Ectodermal cell (in vitro differentiated cells): ENCODE results near the gene SSTR5.

Experiments used
- H3K27ac ChIP-seq: 2 replicates; pipeline ENCODE4 v1.7.0; 2013; ENCODE audit warnings: mild to moderate bottlenecking, low read depth, low read length; ENCODE audit not compliant: insufficient read depth, poor library complexity, severe bottlenecking
- H3K27me3 ChIP-seq: 2 replicates; pipeline ENCODE4 v1.7.0; 2013; ENCODE audit warnings: mild to moderate bottlenecking, low read length; ENCODE audit not compliant: insufficient read depth, control insufficient read depth, poor library complexity, severe bottlenecking
- H3K36me3 ChIP-seq: one replicate; pipeline ENCODE4 v1.7.0; 2013; ENCODE audit warnings: low read length; ENCODE audit not compliant: control insufficient read depth, insufficient read depth
- H3K4me1 ChIP-seq: one replicate; pipeline ENCODE4 v1.7.0; 2013; ENCODE audit warnings: low read length; ENCODE audit not compliant: control insufficient read depth, insufficient read depth
- H3K4me3 ChIP-seq: 2 replicates; pipeline ENCODE4 v1.7.0; 2013; ENCODE audit warnings: low read depth, low read length, control low read depth; ENCODE audit not compliant: insufficient read depth
- H3K9me3 ChIP-seq: 2 replicates; pipeline ENCODE4 v1.7.0; 2013; ENCODE audit warnings: mild to moderate bottlenecking, low read length, moderate library complexity; ENCODE audit not compliant: control insufficient read depth
- WGBS, 2 experiments: methylation state at CpG; one replicate each; pipeline ENCODE4 v1.1.7; 2013; ENCODE audit warnings: missing lambda C conversion rate in 2 of 2; 5-methylcytosine and 5-hydroxymethylcytosine counted together

Gene SSTR5

DNA sequence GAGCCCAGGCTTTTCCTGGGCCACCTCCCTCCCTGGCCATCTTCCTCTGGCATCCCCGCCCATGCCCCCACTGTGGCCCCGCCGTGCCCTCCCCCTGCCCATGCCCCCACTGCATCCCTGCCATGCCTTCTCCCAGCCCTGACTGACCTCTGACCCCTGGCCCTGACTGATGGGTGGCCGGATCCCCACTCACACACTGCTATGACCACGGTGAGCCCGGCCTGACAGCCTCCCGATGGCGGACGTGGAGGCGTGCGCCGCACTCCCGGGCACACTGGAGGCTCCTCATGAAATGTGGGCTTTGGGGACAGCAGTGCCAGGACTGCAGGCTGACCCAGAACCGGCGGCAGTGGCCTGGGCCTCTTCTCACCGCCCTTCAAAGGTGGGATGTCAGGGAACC is 34.1 kb downstream of the SSTR5 start:
- WGBS, 2 experiments = 89 to 90% methylated on average over 16 of the region's 16 CpGs
- H3K27me3 ChIP-seq = peaks cover 32% of the 10 kb centered on the region
- peaks cover 10% of the 10 kb centered on the region for H3K4me1 ChIP-seq
- H3K9me3 ChIP-seq = no peaks in the 10 kb centered on the region
- no peak overlapping the region for H3K4me3 ChIP-seq
- H3K36me3 ChIP-seq = no peaks in the 10 kb centered on the region
- no peak overlapping the region for H3K27ac ChIP-seq

DNA sequence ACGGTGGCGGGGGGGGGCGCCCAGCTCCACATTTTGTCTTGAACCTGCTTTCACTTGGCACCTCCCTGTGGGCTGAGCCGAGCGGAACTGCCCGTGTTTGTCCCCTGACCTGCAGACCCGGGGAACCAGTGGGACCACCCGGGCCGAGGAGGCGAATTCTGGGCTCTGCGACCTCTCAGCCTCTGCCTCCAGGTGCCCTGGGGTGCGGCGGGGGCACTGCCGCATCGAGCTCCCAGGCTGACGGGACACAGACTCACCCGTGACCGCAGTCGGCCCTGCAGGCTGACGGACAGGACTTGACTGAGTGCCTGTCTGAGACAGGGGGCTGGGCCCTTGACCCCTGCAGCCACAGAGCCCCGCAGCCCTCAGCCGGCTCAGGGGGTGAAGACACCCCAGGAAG is 34.6 kb downstream of the SSTR5 start:
- WGBS, 2 experiments = 85% methylated on average over 22 of the region's 22 CpGs
- Histone ChIP-seq H3K4me3 (no peak overlapping the region), H3K27ac (no peak overlapping the region), H3K9me3 (no peaks in the 10 kb centered on the region), H3K4me1 (peaks cover 10% of the 10 kb centered on the region), H3K36me3 (no peaks in the 10 kb centered on the region), H3K27me3 (peaks cover 32% of the 10 kb centered on the region)

DNA sequence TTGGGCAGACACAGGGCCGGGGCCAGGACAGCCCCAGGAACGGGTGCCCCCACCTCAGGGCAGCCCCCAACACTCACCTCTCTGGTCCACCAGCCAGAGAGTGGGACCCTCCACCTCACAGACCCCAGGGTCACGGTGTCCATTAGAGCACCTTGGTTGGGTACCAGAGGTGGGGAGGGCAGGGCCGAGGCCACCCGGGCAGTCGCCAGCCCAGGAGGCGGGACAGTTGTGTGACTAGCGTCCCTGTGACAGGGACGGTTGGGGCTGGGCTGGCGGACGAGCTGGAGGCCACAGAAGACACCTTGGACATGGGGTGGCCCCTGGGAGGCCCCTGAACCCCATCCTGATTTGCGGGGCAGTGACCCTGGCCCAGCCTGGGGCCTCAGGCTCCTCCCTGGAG is 35.2 kb downstream of the SSTR5 start:
- Histone ChIP-seq H3K27me3 (peaks cover 32% of the 10 kb centered on the region), H3K36me3 (no peaks in the 10 kb centered on the region), H3K4me3 (no peak overlapping the region), H3K9me3 (no peaks in the 10 kb centered on the region), H3K27ac (no peak overlapping the region), H3K4me1 (peaks cover 10% of the 10 kb centered on the region)
- WGBS, 2 experiments = 89 to 90% methylated on average over 12 of the region's 12 CpGs

DNA sequence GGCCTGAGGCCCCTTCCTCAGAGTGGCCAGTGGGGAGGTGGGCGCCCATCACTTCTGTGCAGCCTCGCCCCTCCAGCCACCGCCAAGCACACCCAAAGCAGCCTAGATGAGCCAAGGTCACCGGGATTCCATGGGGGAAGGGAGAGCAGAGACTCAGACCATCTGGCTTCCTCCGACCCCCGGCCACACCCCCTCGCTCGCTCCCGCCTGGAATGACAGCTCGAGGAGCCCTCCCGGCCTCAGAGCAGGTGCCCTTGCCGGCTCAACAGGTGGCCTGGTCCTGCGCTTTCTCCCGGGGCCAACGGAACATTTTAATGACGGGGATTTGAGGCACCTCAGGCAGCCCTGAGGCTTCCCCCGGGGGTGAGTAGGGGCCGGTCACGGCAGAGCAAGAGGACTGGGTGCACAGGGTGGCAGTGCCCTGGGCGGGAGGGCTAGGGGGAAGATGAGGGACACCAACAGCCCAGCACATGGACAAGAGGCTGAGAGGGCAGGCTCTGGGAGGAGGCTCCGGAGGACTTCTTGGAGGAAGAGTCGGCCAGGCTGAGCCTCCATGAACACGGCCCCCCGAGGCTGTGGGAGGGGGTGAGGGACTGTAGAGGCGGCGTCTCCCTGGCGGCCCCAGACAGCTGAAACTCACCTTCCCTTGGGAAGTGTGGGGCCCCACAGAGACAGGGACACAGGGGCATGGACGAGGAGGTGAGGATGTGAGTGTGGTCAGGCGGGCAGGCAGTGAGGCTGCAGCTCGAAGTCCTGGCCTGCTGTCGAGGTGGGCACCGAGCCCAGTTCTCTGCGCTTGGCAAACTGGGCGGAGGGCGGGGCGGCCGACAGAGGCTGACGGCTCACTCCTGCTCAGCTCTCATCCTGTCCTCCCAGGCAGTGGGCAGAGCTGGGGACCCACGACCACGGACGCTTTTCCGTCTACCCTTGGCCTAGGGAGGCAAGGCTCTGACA is 36.0 kb downstream of the SSTR5 start:
- WGBS, 2 experiments = 72 to 74% methylated on average over 42 of the region's 42 CpGs
- no peaks in the 10 kb centered on the region for H3K9me3 ChIP-seq
- H3K4me3 ChIP-seq = no peak overlapping the region
- no peak overlapping the region for H3K27ac ChIP-seq
- H3K4me1 ChIP-seq = peaks cover 4% of the 10 kb centered on the region
- peaks cover 29% of the 10 kb centered on the region for H3K27me3 ChIP-seq
- no peaks in the 10 kb centered on the region for H3K36me3 ChIP-seq

DNA sequence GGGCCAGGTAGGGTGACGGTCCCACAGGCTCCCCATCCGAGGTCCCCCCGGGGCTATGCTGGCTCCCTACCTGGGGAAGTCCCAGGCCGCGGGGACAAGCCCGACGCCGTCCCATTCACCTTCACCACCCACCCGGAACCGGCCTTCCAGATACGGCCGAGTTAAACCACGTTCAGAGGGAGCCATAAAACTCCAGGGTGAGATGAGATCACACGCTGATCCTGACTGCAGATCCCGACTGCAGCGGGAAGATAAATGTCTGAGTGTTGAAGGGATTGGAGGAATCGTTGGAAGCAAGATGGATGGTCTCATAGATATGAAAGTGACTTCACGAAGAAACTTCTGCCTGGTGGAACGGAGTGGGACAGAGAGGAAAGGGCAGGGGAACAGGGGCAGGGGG is 37.1 kb downstream of the SSTR5 start:
- no peaks in the 10 kb centered on the region for H3K9me3 ChIP-seq
- WGBS, 2 experiments = 88% methylated on average over 19 of the region's 19 CpGs
- H3K36me3 ChIP-seq = no peaks in the 10 kb centered on the region
- H3K4me3 ChIP-seq = no peak overlapping the region
- peaks cover 4% of the 10 kb centered on the region for H3K4me1 ChIP-seq
- H3K27me3 ChIP-seq = peaks cover 20% of the 10 kb centered on the region
- H3K27ac ChIP-seq = no peak overlapping the region

DNA sequence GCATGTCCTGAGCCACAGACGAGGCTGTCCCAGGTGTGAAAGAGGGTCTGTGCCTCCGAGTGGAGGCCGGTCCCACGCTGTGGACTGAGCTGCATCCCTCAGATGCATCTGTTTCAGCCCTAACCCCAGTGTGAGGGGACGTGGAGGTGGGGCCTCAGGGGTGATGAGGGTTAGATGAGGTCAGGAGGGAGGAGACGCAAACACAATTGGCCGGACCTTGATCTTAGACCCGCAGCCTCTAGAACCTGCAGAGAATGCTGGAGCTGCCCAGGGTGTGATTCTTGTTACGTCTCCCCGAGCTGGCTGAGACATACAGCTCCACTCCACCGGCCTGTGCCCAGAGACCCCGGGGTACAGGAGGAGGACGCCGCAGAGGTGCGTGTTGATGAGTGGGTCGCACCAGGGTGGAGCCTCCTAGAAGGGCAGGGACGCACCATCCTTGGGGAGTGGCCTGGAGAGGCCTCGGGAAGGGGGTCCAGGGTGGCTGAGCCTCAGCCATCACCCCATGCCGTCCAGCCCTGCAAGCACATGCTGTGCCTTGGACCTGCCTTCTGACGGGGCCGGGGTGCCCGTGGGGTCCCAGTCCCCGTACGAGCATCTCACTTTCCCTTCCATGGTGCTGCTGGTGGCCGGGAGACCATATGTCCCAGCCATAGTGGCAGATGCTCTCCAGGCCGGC is 40.1 kb downstream of the SSTR5 start:
- Histone ChIP-seq H3K9me3 (no peaks in the 10 kb centered on the region), H3K36me3 (no peaks in the 10 kb centered on the region), H3K27me3 (peaks cover 10% of the 10 kb centered on the region), H3K27ac (no peak overlapping the region), H3K4me1 (no peaks in the 10 kb centered on the region), H3K4me3 (no peak overlapping the region)
- 87% methylated on average over 26 of the region's 26 CpGs for WGBS, 2 experiments

DNA sequence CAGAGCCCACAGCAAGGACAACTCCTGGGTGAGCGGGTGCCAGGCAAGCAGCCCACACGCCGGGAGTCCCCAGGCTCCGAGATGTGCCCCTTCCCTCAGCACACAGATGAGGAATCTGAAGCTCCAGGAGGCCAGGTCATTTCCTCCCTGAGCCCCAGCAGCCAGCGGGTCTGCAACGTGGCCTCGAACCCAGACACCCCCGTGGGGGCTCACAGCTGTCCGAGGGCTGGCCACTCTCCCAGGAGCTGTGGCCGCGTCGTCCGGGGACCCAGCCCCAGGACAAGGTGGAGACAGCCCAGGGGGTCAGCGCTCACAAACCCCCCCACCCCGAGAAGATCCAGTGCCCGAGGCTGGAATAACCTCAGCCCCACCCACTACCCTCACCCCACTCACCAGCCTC is 40.9 kb downstream of the SSTR5 start:
- no peak overlapping the region for H3K27ac ChIP-seq
- WGBS, 2 experiments = 87 to 91% methylated on average over 16 of the region's 16 CpGs
- H3K4me1 ChIP-seq = no peaks in the 10 kb centered on the region
- H3K9me3 ChIP-seq = no peaks in the 10 kb centered on the region
- H3K27me3 ChIP-seq = peaks cover 8% of the 10 kb centered on the region
- no peaks in the 10 kb centered on the region for H3K36me3 ChIP-seq
- no peak overlapping the region for H3K4me3 ChIP-seq

DNA sequence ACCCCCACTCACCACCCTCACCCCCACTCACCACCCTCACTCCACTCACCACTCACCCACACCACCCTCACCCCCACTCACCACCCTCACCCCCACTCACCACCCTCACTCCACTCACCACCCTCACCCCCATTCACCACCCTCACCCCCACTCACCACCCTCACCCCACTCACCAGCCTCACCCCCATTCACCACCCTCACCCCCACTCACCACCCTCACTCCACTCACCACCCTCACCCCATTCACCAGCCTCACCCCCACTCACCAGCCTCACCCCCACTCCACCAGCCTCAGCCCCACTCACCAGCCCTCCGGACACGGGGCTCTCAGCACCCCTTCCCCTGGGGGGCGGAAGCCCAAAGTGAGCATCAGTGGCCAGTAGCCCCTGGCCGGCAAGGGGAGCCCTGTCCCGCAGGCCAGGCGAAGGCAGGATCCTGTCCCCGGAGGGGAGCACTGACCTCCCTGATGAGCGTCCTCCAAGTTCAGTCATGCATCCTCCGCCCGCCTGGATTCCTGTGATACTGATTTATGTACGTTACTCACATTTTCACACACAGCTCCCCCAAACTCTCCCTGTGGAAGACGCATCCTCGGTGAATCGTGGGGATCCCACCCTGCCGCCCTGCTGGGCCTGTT is 41.5 kb downstream of the SSTR5 start:
- Histone ChIP-seq H3K27ac (no peak overlapping the region), H3K9me3 (no peaks in the 10 kb centered on the region), H3K4me3 (no peak overlapping the region), H3K4me1 (no peaks in the 10 kb centered on the region), H3K36me3 (no peaks in the 10 kb centered on the region), H3K27me3 (peaks cover 4% of the 10 kb centered on the region)
- WGBS, 2 experiments = 89 to 90% methylated on average over 15 of the region's 15 CpGs

DNA sequence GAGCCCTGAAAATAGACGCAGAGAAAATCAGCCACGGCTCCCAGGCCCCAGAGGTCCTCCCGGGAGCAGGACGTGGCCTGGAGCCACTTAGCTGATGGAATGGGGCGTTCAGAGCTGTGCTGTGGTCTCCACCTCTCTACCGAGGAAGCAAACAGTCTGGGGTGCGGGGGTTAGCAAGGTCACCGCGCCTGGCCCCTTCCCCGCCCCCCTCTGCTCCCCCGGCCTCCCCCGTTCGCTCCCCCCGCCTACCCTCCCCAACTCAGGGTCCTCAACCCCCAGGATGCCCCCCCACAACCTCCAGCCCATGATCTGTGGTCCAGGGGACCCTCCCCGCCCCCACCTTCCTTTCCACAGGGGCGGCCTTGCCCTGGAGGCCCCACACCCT is 44.1 kb downstream of the SSTR5 start:
- H3K4me1 ChIP-seq = peaks cover 12% of the 10 kb centered on the region
- H3K27ac ChIP-seq = no peak overlapping the region
- H3K9me3 ChIP-seq = no peaks in the 10 kb centered on the region
- no peak overlapping the region for H3K4me3 ChIP-seq
- no peaks in the 10 kb centered on the region for H3K36me3 ChIP-seq
- peaks cover 4% of the 10 kb centered on the region for H3K27me3 ChIP-seq
- WGBS, 2 experiments = 90% methylated on average over 11 to 12 of the region's 16 CpGs
